NCI-H524 (cell line): ENCODE results near the gene LRMDA.

Experiments
- DNase-seq, 2 experiments: peaks; one replicate each; lab custom pipeline; 2025; lab: John Stamatoyannopoulos, UW

Gene LRMDA

DNA sequence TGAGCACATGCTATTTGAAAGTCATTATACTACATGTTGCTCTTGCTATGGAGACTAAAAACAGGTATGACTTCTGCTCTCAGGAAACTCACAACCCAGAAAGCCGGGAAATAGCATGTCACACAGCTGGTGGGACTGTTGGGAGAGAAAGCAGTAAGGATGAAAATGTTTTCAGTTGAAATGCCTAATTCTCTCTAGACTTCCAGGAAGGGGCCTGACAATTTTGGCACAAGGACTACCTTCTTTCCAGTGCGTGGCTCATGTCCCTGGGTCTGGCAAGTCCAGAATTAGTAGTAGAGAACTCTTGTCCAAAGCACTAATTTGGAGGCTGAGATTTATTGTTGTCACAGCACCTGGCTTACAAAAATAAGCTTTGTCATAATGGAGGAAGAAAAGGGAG is 567.6 kb downstream of the LRMDA start:
- DNase-seq, result no peak

DNA sequence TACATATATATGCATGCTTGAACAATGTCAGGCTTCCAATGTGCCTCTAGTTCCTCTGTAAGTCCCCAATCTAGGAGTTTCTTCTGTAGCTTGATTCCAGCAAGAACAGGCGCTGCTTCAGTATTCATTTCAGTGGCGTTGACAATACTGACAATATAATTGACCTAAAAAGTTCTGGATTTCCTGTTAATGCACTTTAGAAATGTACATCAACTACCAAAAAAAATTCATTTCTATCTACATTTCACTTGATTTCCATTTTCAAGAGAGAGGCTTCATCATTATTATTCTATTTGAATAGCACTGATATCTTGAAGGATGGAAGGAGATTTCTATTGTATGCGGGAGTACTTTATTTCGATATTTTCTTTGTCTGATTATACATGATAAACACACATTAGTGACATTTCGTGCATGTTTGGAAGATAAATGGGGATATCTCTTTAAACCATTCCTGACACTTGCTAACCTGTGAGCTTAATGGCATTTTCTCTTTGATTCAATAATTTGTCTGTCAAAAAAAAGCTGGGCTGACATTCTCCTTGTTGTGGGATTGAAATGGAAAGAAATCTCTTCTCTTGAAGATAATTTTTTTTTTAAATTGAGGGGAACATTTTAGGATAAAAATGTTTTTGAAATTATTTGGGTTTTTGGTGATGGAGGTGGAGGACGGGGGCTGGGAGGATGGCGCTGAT is 568.2 kb downstream of the LRMDA start:
- no peak for DNase-seq

- no peak for DNase-seq
Observed at GRCh38 chr10:76000550-76000949, 569.1 kb downstream of the LRMDA start.

DNA sequence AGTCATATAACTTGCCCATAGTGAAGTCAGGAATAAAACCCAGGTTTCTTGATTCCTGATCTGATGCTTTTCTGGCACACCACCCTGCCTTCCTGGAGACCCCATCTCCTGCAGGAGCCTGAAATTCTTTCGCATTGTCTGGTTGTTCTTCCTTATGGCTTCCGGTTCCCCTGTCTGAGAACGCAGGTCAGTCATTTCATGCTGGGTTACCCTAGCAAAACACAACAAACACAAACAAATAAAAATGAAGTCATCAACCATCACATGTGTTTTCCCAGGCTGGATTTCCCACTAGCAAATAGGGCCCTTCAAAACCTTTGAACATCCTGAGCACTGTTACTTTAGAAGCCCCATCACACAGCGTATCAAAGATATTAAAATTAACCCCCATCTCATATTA is 569.6 kb downstream of the LRMDA start:
- no peak for DNase-seq

DNA sequence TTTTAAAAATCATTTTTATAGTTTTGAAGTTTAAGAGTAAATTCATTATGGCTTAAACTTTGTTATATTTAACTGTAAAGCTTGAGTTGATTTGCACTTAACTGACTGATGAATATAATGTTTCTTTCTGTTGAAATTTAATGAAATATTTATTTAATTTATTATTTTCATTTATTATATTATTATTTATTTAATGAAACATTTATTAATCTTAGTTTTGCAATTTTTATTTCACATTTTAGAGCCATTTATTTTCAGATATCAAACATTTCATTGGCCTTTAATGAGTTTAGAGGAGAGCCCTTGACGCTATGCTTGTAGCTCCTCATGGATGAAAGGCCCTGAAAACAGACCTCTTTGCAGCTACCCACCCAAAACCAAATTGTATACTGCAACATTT is 570.0 kb downstream of the LRMDA start:
- DNase-seq, result no peak

DNA sequence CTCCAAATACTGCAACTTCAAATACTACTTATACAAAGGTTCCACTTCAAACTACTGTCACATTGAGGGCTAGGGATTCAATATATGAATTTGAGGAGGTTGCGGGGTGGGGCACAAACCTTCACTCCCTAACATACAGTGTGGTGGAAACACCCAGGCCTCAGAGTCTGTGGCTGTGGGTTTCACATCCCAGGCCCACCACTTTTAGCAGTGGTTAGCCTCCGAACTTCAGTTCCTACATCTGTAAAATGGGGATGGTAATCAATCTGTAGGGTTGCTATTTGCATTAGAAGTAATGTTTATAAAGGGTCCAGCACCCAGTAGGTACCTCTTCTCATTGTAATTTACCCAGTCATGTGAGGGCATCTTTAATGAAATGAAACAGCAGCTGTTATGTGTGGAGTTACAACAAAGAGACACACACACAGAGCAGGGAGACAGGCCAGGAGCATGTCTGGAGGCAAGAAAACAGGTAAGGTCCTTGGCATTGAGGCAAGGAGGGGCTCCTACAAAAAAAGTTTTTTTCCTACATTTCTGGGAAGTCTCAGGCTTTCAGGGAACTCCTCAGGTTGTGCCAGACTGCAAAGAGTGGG is 570.9 kb downstream of the LRMDA start:
- DNase-seq, result no peak

GRCh38 chr10:76007667-76008181 is 576.3 kb downstream of the LRMDA start:
- DNase-seq, result no peak

DNA sequence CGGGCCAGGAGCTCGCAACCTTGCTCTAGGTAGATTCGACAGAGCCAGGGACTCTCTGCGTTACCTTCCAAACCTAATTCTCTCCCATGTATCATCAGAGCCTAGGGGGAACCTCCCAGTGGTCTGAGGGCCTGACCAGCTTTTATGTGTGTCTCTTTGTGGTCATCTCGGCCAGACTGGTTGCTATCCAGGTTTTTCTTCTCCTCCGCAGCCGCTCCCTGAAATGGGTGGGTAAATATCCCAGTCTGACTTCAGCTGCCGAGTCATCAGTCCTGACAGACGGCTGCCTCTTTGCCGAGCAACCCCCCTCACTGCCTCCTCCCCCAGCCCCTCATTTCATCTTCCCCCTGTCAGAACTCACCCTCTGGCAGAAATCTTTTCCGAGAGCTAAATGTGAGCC is 578.1 kb downstream of the LRMDA start:
- no peak for DNase-seq

GRCh38 chr10:76010703-76011102 is 579.3 kb downstream of the LRMDA start:
- no peak for DNase-seq

DNA sequence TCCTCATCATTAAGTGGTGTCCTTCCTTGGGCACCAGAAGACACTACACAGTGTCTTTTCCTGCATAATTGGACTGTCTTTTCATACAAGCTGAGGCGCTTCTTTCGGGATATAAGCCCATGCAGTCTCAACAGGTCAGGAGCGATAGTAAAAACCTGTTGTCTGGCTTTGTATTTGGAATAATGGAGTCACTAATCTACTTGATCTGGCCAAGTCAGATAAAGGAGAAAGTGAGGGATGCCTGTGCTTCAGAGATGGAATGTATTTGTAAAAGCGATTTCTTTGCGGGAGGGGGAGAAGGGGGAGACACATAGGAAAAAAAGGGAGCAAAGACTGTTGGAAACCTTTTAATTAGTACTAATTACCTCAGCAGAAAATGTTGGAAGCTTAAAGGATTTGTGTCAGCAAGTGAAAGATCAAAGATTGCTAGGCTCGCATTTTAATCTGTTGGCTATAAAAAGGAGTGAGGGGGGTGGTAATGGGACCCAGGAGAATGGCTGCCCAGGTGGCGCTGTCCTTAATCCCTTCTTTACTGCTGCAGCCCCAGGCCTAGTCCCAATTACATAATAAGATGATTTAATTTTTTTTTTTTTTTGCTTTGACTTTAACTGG is 581.4 kb downstream of the LRMDA start:
- DNase-seq, result peak; percentile 40 to 67

GRCh38 chr10:76015245-76015644 is 583.8 kb downstream of the LRMDA start:
- no peak for DNase-seq

- DNase-seq, result no peak
Observed at GRCh38 chr10:76017026-76017732, 585.8 kb downstream of the LRMDA start.

DNA sequence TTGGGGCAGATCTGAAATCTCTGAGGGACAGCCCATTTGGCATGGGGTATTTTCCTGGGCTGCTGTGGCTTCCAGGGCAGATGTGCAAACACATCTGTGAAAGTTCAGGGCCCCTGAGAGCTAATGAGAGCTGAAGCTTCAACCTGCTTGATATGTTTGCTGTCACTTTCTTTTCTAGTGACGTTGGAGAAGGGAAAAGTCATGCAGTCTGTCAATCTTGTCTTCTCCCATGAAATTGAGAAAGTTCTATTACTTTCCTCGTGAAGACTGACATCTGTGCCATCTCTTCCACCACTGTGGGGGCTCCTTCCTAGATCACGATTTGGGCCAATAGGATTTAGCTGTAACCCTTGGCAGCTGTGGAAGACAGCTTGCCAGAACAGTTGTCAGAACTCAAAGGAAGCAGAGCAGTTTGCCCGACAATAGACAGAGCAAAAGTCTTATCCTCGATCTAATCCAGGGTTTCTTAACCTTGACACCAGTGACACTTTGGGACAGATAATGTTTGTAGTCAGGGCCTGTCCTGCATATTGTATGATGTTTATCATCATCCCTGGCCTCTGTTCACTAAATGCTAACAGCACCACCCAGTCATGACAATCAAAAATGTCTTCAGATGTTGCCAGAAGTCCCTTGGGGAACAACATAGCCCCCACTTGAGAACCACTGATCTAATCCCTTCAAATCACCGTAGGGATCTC is 586.5 kb downstream of the LRMDA start:
- peak; percentile 37 to 79 for DNase-seq

DNA sequence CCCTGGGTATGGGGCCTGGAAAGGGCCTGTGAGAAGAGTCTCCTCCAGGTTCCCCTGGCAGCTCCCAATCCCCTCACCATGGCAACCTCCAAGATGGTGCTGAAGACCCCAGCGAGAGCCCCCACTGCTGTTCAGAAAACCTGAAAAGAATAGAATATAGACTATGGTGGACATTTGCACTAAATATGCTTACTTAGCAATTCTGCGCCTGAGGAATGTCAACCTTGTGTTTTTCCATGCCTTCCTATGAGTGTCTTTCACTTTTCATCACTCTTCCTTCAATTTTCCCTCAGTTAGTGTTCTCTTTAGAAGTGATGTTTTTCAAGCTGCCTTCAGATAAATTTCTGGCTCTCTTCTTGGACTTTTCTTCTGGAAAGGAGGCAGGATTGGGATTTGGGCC is 589.2 kb downstream of the LRMDA start:
- DNase-seq, result no peak

DNA sequence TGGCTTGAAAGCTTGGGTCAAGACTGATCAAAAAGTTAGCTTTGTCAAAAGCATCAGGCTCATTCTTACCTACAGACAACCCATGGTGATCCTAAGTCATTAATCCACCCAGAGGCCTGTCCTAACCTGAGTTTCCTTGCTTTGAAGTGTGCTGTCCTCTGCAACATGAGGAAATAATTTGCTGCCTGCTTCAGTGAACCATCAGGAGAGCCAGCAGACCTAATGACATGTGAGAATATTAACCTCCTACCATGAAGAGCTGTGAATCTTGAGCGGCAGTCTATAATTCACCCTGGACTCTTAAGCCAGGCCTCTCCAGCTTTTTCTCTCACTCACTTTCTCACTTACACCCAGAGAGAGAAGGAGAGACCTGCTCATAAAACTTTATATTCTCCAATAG is 590.0 kb downstream of the LRMDA start:
- DNase-seq, result no peak

DNA sequence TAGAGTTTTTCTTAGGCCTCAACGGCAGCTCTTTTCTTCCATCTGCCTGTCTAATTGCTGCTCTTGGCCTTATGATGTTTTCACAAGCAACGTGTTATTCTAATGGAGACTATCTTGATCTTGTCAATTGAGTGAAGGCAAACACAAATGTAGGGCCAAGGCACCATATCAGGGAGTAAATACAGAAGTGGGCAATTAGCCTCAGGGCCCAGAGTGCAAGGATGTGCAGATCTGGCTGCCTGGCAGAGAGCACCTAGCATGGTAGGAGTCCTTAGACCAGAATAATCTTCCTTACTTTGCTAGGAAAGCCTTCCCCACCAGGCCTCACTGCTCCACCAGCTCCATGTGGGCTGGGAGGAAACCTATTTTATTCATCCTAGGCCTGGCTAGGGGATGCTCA is 590.9 kb downstream of the LRMDA start:
- DNase-seq, result no peak

DNA sequence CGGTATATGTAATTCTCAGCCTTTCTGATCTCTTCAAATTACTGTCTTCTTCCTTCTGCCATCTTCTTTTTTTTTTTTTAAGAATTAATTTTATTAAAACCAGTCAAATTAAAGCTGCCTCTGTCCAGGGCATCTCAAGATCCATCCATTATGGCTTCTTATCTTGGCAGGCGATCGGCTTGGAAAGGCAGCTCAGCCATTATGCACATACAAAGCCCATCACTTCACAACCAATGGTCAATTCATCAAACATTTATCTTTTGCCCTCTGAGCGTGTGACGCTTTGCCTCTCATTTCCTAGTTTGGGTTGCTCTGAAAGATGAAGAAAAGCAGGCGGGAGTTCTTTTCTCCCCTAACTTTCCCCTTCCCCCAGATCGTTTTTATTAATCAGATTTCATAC is 591.6 kb downstream of the LRMDA start:
- no peak for DNase-seq

- DNase-seq, result no peak
Observed at GRCh38 chr10:76024460-76025123, 593.2 kb downstream of the LRMDA start.

- DNase-seq, result no peak
Observed at GRCh38 chr10:76025124-76025477, 593.7 kb downstream of the LRMDA start.

- DNase-seq, result no peak
Observed at GRCh38 chr10:76026176-76026771, 594.9 kb downstream of the LRMDA start.

GRCh38 chr10:76026905-76027304 is 595.5 kb downstream of the LRMDA start:
- no peak for DNase-seq
